ENCODE results near the gene BCS1L. TPM values are rescaled to one million over a fixed set of nuclear protein-coding genes. Genes with fewer than 3 reads are reported as not detected.

Gene BCS1L, protein sequence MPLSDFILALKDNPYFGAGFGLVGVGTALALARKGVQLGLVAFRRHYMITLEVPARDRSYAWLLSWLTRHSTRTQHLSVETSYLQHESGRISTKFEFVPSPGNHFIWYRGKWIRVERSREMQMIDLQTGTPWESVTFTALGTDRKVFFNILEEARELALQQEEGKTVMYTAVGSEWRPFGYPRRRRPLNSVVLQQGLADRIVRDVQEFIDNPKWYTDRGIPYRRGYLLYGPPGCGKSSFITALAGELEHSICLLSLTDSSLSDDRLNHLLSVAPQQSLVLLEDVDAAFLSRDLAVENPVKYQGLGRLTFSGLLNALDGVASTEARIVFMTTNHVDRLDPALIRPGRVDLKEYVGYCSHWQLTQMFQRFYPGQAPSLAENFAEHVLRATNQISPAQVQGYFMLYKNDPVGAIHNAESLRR
- total RNA-seq, result 40.2 TPM

- Histone ChIP-seq H3K4me1 (ENCODE audit: control insufficient read depth in 3 of 3, insufficient read depth in 3 of 3, low read length in 3 of 3) (peaks cover 31 to 55% (median 41%) of the 10 kb centered on the region in 3 donors), H3K27ac (ENCODE audit: low read depth, low read length) (peak within 1 kb of the TSS; percentile 81), H3K27me3 (ENCODE audit: control insufficient read depth in 3 of 3, insufficient read depth in 3 of 3, low read length in 3 of 3) (no peaks in the 10 kb centered on the region), H3K36me3 (ENCODE audit: control insufficient read depth in 3 of 3, insufficient read depth in 3 of 3, low read length in 3 of 3) (peaks cover 35 to 48% (median 41%) of the 10 kb centered on the region in 3 donors), H3K9ac (ENCODE audit: low read depth in 1 of 3, low read length in 3 of 3) (peak within 1 kb of the TSS; percentile 87 to 92 (median 91)), H3K9me3 (ENCODE audit: control insufficient read depth in 3 of 3, low read length in 3 of 3) (no peaks in the 10 kb centered on the region), H3K4me3 (ENCODE audit: low read length in 3 of 3) (peak within 1 kb of the TSS; percentile 90 to 93 (median 92))
Observed at GRCh38 chr2:218659258-218659987, at the start of gene BCS1L, which contains the start of gene ZNF142. Gene BCS1L, plus strand, starts transcription at chr2:218659683. Its CDS starts 1,305 bp downstream, at chr2:218660988. Gene ZNF142, minus strand, starts transcription at chr2:218659623. Its CDS starts 3,194 bp downstream, at chr2:218656429.

GRCh38 chr2:218615868-218616315 is 43.6 kb upstream of the BCS1L start:
- Histone ChIP-seq H3K36me3 (ENCODE audit: control insufficient read depth in 3 of 3, insufficient read depth in 3 of 3, low read length in 3 of 3) (peaks cover 12 to 35% (median 14%) of the 10 kb centered on the region in 3 donors), H3K27me3 (ENCODE audit: control insufficient read depth in 3 of 3, insufficient read depth in 3 of 3, low read length in 3 of 3) (no peaks in the 10 kb centered on the region), H3K9ac (ENCODE audit: low read depth in 1 of 3, low read length in 3 of 3) (no peak overlapping the region), H3K4me3 (ENCODE audit: low read length in 3 of 3) (no peak overlapping the region), H3K27ac (ENCODE audit: low read depth, low read length) (no peak overlapping the region), H3K4me1 (ENCODE audit: control insufficient read depth in 3 of 3, insufficient read depth in 3 of 3, low read length in 3 of 3) (peaks cover 11 to 24% (median 12%) of the 10 kb centered on the region in 3 donors), H3K9me3 (ENCODE audit: control insufficient read depth in 3 of 3, low read length in 3 of 3) (no peaks in the 10 kb centered on the region)

GRCh38 chr2:218618102-218618860 is 41.2 kb upstream of the BCS1L start:
- Histone ChIP-seq H3K27me3 (ENCODE audit: control insufficient read depth in 3 of 3, insufficient read depth in 3 of 3, low read length in 3 of 3) (no peaks in the 10 kb centered on the region), H3K27ac (ENCODE audit: low read depth, low read length) (no peak overlapping the region), H3K9me3 (ENCODE audit: control insufficient read depth in 3 of 3, low read length in 3 of 3) (no peaks in the 10 kb centered on the region), H3K9ac (ENCODE audit: low read depth in 1 of 3, low read length in 3 of 3) (no peak overlapping the region), H3K36me3 (ENCODE audit: control insufficient read depth in 3 of 3, insufficient read depth in 3 of 3, low read length in 3 of 3) (peaks cover 17 to 51% (median 21%) of the 10 kb centered on the region in 3 donors), H3K4me3 (ENCODE audit: low read length in 3 of 3) (no peak overlapping the region), H3K4me1 (ENCODE audit: control insufficient read depth in 3 of 3, insufficient read depth in 3 of 3, low read length in 3 of 3) (peaks cover 14 to 30% (median 18%) of the 10 kb centered on the region in 3 donors)

- Histone ChIP-seq H3K27me3 (ENCODE audit: control insufficient read depth in 3 of 3, insufficient read depth in 3 of 3, low read length in 3 of 3) (no peaks in the 10 kb centered on the region), H3K9ac (ENCODE audit: low read depth in 1 of 3, low read length in 3 of 3) (no peak overlapping the region), H3K27ac (ENCODE audit: low read depth, low read length) (no peak overlapping the region), H3K4me3 (ENCODE audit: low read length in 3 of 3) (no peak overlapping the region), H3K36me3 (ENCODE audit: control insufficient read depth in 3 of 3, insufficient read depth in 3 of 3, low read length in 3 of 3) (peaks cover 14 to 57% (median 25%) of the 10 kb centered on the region in 3 donors), H3K9me3 (ENCODE audit: control insufficient read depth in 3 of 3, low read length in 3 of 3) (no peaks in the 10 kb centered on the region), H3K4me1 (ENCODE audit: control insufficient read depth in 3 of 3, insufficient read depth in 3 of 3, low read length in 3 of 3) (peaks cover 10 to 17% (median 10%) of the 10 kb centered on the region in 3 donors)
Observed at GRCh38 chr2:218621007-218621406, 38.5 kb upstream of the BCS1L start.

GRCh38 chr2:218622606-218623365 is 36.7 kb upstream of the BCS1L start:
- peaks cover 21 to 58% (median 27%) of the 10 kb centered on the region in 3 donors for H3K36me3 ChIP-seq (ENCODE audit: control insufficient read depth in 3 of 3, insufficient read depth in 3 of 3, low read length in 3 of 3)
- H3K4me3 ChIP-seq (ENCODE audit: low read length in 3 of 3), result no peak overlapping the region
- no peak overlapping the region for H3K9ac ChIP-seq (ENCODE audit: low read depth in 1 of 3, low read length in 3 of 3)
- no peaks in the 10 kb centered on the region for H3K9me3 ChIP-seq (ENCODE audit: control insufficient read depth in 3 of 3, low read length in 3 of 3)
- no peaks in the 10 kb centered on the region for H3K27me3 ChIP-seq (ENCODE audit: control insufficient read depth in 3 of 3, insufficient read depth in 3 of 3, low read length in 3 of 3)
- peaks cover 9 to 17% (median 10%) of the 10 kb centered on the region in 3 donors for H3K4me1 ChIP-seq (ENCODE audit: control insufficient read depth in 3 of 3, insufficient read depth in 3 of 3, low read length in 3 of 3)
- H3K27ac ChIP-seq (ENCODE audit: low read depth, low read length), result no peak overlapping the region

GRCh38 chr2:218623366-218623705 is 36.1 kb upstream of the BCS1L start:
- no peak overlapping the region for H3K27ac ChIP-seq (ENCODE audit: low read depth, low read length)
- H3K36me3 ChIP-seq (ENCODE audit: control insufficient read depth in 3 of 3, insufficient read depth in 3 of 3, low read length in 3 of 3), result peaks cover 25 to 60% (median 32%) of the 10 kb centered on the region in 3 donors
- peaks cover 9 to 17% (median 10%) of the 10 kb centered on the region in 3 donors for H3K4me1 ChIP-seq (ENCODE audit: control insufficient read depth in 3 of 3, insufficient read depth in 3 of 3, low read length in 3 of 3)
- H3K27me3 ChIP-seq (ENCODE audit: control insufficient read depth in 3 of 3, insufficient read depth in 3 of 3, low read length in 3 of 3), result no peaks in the 10 kb centered on the region
- H3K9me3 ChIP-seq (ENCODE audit: control insufficient read depth in 3 of 3, low read length in 3 of 3), result no peaks in the 10 kb centered on the region
- no peak overlapping the region for H3K4me3 ChIP-seq (ENCODE audit: low read length in 3 of 3)
- no peak overlapping the region for H3K9ac ChIP-seq (ENCODE audit: low read depth in 1 of 3, low read length in 3 of 3)

GRCh38 chr2:218626369-218626768 is 33.1 kb upstream of the BCS1L start:
- H3K9me3 ChIP-seq (ENCODE audit: control insufficient read depth in 3 of 3, low read length in 3 of 3), result no peaks in the 10 kb centered on the region
- peaks cover 31 to 65% (median 43%) of the 10 kb centered on the region in 3 donors for H3K36me3 ChIP-seq (ENCODE audit: control insufficient read depth in 3 of 3, insufficient read depth in 3 of 3, low read length in 3 of 3)
- no peak overlapping the region for H3K4me3 ChIP-seq (ENCODE audit: low read length in 3 of 3)
- H3K4me1 ChIP-seq (ENCODE audit: control insufficient read depth in 3 of 3, insufficient read depth in 3 of 3, low read length in 3 of 3), result peaks cover 6 to 10% (median 8%) of the 10 kb centered on the region in 3 donors
- H3K9ac ChIP-seq (ENCODE audit: low read depth in 1 of 3, low read length in 3 of 3), result no peak overlapping the region
- no peaks in the 10 kb centered on the region for H3K27me3 ChIP-seq (ENCODE audit: control insufficient read depth in 3 of 3, insufficient read depth in 3 of 3, low read length in 3 of 3)
- no peak overlapping the region for H3K27ac ChIP-seq (ENCODE audit: low read depth, low read length)

DNA sequence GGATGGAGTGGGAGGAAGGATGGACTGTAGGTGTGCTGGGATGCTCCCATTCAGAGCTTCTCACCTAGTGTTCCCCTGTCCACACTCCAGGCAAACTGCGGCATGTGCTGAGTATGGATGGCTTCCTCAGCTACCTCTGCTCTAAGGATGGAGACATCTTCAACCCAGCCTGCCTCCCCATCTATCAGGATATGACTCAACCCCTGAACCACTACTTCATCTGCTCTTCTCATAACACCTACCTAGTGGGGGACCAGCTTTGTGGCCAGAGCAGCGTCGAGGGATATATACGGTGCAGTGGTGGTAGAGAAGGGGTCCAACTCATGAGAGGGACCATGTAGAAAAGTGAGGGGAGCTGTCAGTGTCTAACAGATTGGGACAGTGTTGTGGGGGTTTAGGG is 31.5 kb upstream of the BCS1L start:
- H3K9me3 ChIP-seq (ENCODE audit: control insufficient read depth in 3 of 3, low read length in 3 of 3), result no peaks in the 10 kb centered on the region
- no peaks in the 10 kb centered on the region for H3K27me3 ChIP-seq (ENCODE audit: control insufficient read depth in 3 of 3, insufficient read depth in 3 of 3, low read length in 3 of 3)
- H3K4me3 ChIP-seq (ENCODE audit: low read length in 3 of 3), result no peak overlapping the region
- no peak overlapping the region for H3K9ac ChIP-seq (ENCODE audit: low read depth in 1 of 3, low read length in 3 of 3)
- H3K27ac ChIP-seq (ENCODE audit: low read depth, low read length), result no peak overlapping the region
- peaks cover under 1 to 2% (median 2%) of the 10 kb centered on the region in 3 donors for H3K4me1 ChIP-seq (ENCODE audit: control insufficient read depth in 3 of 3, insufficient read depth in 3 of 3, low read length in 3 of 3)
- H3K36me3 ChIP-seq (ENCODE audit: control insufficient read depth in 3 of 3, insufficient read depth in 3 of 3, low read length in 3 of 3), result peaks cover 41 to 72% (median 49%) of the 10 kb centered on the region in 3 donors

- peaks cover 67 to 80% (median 70%) of the 10 kb centered on the region in 3 donors for H3K36me3 ChIP-seq (ENCODE audit: control insufficient read depth in 3 of 3, insufficient read depth in 3 of 3, low read length in 3 of 3)
- H3K9me3 ChIP-seq (ENCODE audit: control insufficient read depth in 3 of 3, low read length in 3 of 3), result no peaks in the 10 kb centered on the region
- H3K4me3 ChIP-seq (ENCODE audit: low read length in 3 of 3), result no peak overlapping the region
- H3K27me3 ChIP-seq (ENCODE audit: control insufficient read depth in 3 of 3, insufficient read depth in 3 of 3, low read length in 3 of 3), result no peaks in the 10 kb centered on the region
- no peak overlapping the region for H3K9ac ChIP-seq (ENCODE audit: low read depth in 1 of 3, low read length in 3 of 3)
- H3K4me1 ChIP-seq (ENCODE audit: control insufficient read depth in 3 of 3, insufficient read depth in 3 of 3, low read length in 3 of 3), result no peaks in the 10 kb centered on the region
- no peak overlapping the region for H3K27ac ChIP-seq (ENCODE audit: low read depth, low read length)
Observed at GRCh38 chr2:218631837-218632236, 27.6 kb upstream of the BCS1L start.

Measured in skeletal muscle tissue (tissue), 4 donors.